GM23338 (cell line): ENCODE results near the gene TRAF3IP3. TPM values are rescaled to one million over a fixed set of nuclear protein-coding genes. Genes with fewer than 3 reads are reported as not detected.

Source experiments
- ATAC-seq: fragments of 200-7000 bp; cut with Tn5 transposase; 3 replicates; pipeline ENCODE4 v1.9.1; 2020
- DNase-seq: peaks from one replicate; pipeline ENCODE4 v3.0.0-alpha.2; 2015; ENCODE audit warnings: low spot score
- H2AFZ ChIP-seq: fragments of 200-600 bp; sonication (generic); 2 replicates; pipeline ENCODE4 v1.8.0; 2016; ENCODE audit warnings: antibody characterized with exemption, mild to moderate bottlenecking, moderate library complexity
- H3F3A ChIP-seq: fragments of 200-600 bp; sonication (generic); replicated peaks from 2 replicates; pipeline ENCODE4 v1.8.0; 2017; ENCODE audit warnings: antibody characterized with exemption, mixed run types, low read depth
- H3K27ac ChIP-seq: fragments of 200-600 bp; sonication (generic); 2 replicates; pipeline ENCODE4 v1.6.1; 2016; ENCODE audit warnings: low read depth
- H3K27me3 ChIP-seq: fragments of 200-600 bp; sonication (generic); 2 replicates; pipeline ENCODE4 v1.8.0; 2016; ENCODE audit warnings: mild to moderate bottlenecking, mixed run types, moderate library complexity; ENCODE audit not compliant: insufficient read depth
- H3K36me3 ChIP-seq: fragments of 200-600 bp; sonication (generic); 2 replicates; pipeline ENCODE4 v1.8.0; 2016; ENCODE audit warnings: mild to moderate bottlenecking; ENCODE audit not compliant: insufficient read depth
- H3K4me1 ChIP-seq: fragments of 200-600 bp; sonication (generic); 2 replicates; pipeline ENCODE4 v1.8.0; 2016; ENCODE audit warnings: mild to moderate bottlenecking, moderate library complexity; ENCODE audit not compliant: insufficient read depth
- H3K4me2 ChIP-seq: fragments of 200-600 bp; sonication (generic); 2 replicates; pipeline ENCODE4 v1.7.1; 2017; ENCODE audit warnings: mixed run types
- H3K4me3 ChIP-seq: fragments of 200-600 bp; sonication (generic); 2 replicates; pipeline ENCODE4 v1.6.1; 2016; ENCODE audit warnings: mixed run types
- H3K79me2 ChIP-seq: fragments of 200-600 bp; sonication (generic); replicated peaks from 2 replicates; pipeline ENCODE4 v1.8.0; 2017; ENCODE audit warnings: mild to moderate bottlenecking; ENCODE audit not compliant: insufficient read depth
- H3K9me2 ChIP-seq: fragments of 200-600 bp; sonication (generic); 2 replicates; pipeline ENCODE4 v1.8.0; 2017; ENCODE audit not compliant: insufficient read depth
- H4K20me1 ChIP-seq: fragments of 200-600 bp; sonication (generic); replicated peaks from 2 replicates; pipeline ENCODE4 v1.8.0; 2017; ENCODE audit warnings: mild to moderate bottlenecking; ENCODE audit not compliant: insufficient read depth
- H3K27ac Mint-ChIP-seq: 2 replicates; pipeline ENCODE4 v1.8.0; 2020; ENCODE audit warnings: inconsistent platforms, mild to moderate bottlenecking, moderate library complexity, mixed read lengths
- H3K27me3 Mint-ChIP-seq: 3 replicates; pipeline ENCODE4 v1.8.0; 2022; ENCODE audit warnings: low read depth, mild to moderate bottlenecking, moderate library complexity, mixed read lengths, inconsistent platforms; ENCODE audit not compliant: insufficient read depth, poor library complexity
- H3K36me3 Mint-ChIP-seq: 3 replicates; pipeline ENCODE4 v1.8.0; 2021; ENCODE audit warnings: low read depth, mild to moderate bottlenecking, inconsistent platforms, moderate library complexity, mixed read lengths
- H3K4me1 Mint-ChIP-seq: 3 replicates; pipeline ENCODE4 v1.8.0; 2020; ENCODE audit warnings: mild to moderate bottlenecking, inconsistent platforms, mixed read lengths
- H3K4me3 Mint-ChIP-seq: 3 replicates; pipeline ENCODE4 v1.8.0; 2021; ENCODE audit warnings: moderate library complexity, mild to moderate bottlenecking, inconsistent platforms, mixed read lengths
- H3K9me3 Mint-ChIP-seq: 3 replicates; pipeline ENCODE4 v1.8.0; 2020; ENCODE audit warnings: moderate library complexity, mild to moderate bottlenecking, inconsistent platforms, mixed read lengths
- CREB1 ChIP-seq: fragments of 250-450 bp; sonication (Bioruptor Pico); IDR thresholded peaks from 2 replicates; pipeline ENCODE4 v1.5.0; 2020; ENCODE audit warnings: low read depth, mild to moderate bottlenecking, moderate library complexity
- EZH2phosphoT487 ChIP-seq: fragments of 200-600 bp; sonication (generic); IDR thresholded peaks from one replicate; pipeline ENCODE4 v1.8.1; 2018; ENCODE audit warnings: antibody characterized with exemption; ENCODE audit not compliant: unreplicated experiment
- JUNB ChIP-seq: IDR thresholded peaks from one replicate; pipeline ENCODE4 v1.6.1; 2016; ENCODE audit warnings: antibody characterized with exemption; ENCODE audit not compliant: unreplicated experiment
- POLR2AphosphoS5 ChIP-seq: IDR thresholded peaks from 2 replicates; pipeline ENCODE4 v1.6.1; 2016; ENCODE audit warnings: antibody characterized with exemption, low read depth
- STAT1 ChIP-seq: IDR thresholded peaks from one replicate; pipeline ENCODE4 v1.6.1; 2016; ENCODE audit warnings: antibody characterized with exemption; ENCODE audit not compliant: unreplicated experiment
- ZNF114 ChIP-seq: fragments of 250-450 bp; sonication (Bioruptor Pico); IDR thresholded peaks from 2 replicates; pipeline ENCODE4 v1.5.0; 2020; ENCODE audit warnings: mild to moderate bottlenecking, moderate library complexity
- polyA plus RNA-seq: library from polyadenylated mRNA; unstranded; fragments of >200 nt; fragmentation: Nextera tagmentation; extraction: Ambion mirVana; gene quantifications from 2 replicates; pipeline ENCODE4 v1.2.1, GENCODE V29; 2016
- total RNA-seq: library from RNA; depleted of rRNA; stranded (reverse); fragments of >200 nt; shearing (Covaris generic); gene quantifications from 2 replicates; pipeline ENCODE4 v1.2.3, GENCODE V29; 2014
- TF ChIP-seq, protein P1 (sequence below): fragments of 250-450 bp; sonication (Bioruptor Pico); IDR thresholded peaks from 2 replicates; pipeline ENCODE4 v1.5.0; 2020; ENCODE audit warnings: mild to moderate bottlenecking, moderate library complexity
- TF ChIP-seq, protein P2 (sequence below): IDR thresholded peaks from one replicate; pipeline ENCODE4 v1.6.1; 2018; ENCODE audit warnings: antibody characterized with exemption; ENCODE audit not compliant: unreplicated experiment
- TF ChIP-seq, protein P3 (sequence below), 2 experiments: fragments of 200-600 bp in 1 of 2; sonication (generic) in 1 of 2; conservative IDR thresholded peaks; 2 replicates each; pipeline versions ENCODE4 v1.5.1 to v1.6.1; 2016 to 2017; ENCODE audit warnings: antibody characterized with exemption in 2 of 2, low read depth in 2 of 2, mild to moderate bottlenecking in 2 of 2, moderate library complexity in 1 of 2

TRAF3IP3 gene
- total and polyA plus RNA-seq, 2 experiments from 2014 or later = not detected

DNA sequence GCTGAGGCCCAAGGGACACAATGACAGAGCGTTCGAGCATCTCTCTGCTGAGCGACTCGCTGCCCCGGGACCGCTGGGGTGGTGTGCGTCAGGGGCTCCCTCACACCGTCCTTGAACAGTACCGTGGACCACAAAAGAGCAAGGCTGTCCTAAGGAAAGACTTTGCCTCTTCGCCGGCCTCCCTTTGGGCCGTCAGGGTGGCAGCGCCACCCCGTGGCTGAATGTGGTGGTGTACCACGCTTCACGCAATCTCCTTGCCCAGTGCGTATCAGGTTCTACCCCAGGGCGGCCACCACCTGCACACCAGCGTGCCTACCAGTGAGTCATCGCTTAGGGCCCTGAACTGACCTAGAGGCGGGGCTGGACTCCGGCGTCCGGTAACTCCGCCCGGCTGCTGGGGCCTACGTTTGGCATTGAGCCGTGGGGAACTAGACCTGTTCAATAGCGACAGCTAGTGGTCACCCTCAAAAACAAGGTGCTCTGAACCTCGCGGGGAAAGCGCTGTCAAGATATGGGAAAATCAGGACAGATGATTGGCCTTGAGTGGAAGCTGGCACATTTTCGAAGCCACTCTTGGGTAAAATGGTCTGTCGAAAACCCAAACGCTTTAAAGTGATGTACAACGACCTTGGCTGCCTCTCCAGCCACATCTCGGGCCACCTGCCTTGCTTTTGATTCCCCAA, 8.1 kb upstream of the TRAF3IP3 start:
- peak overlapping the region; percentile 59 for H3K4me3 Mint-ChIP-seq
- Histone ChIP-seq H3K4me2 (peak overlapping the region; percentile 72), H2AFZ (peak overlapping the region; percentile 96)

More for the DNA sequence above, 8.1 kb upstream of the TRAF3IP3 start:
- Histone ChIP-seq H3F3A (no peaks in the 10 kb centered on the region), H3K4me1 (peaks cover 4% of the 10 kb centered on the region; the same call in 1 of the 2 replicates), H3K27ac (no peak overlapping the region), H3K36me3 (no peaks in the 10 kb centered on the region), H3K9me2 (no peaks in the 10 kb centered on the region), H3K4me3 (peak overlapping the region; percentile 48), H3K27me3 (peaks cover 25% of the 10 kb centered on the region), H3K79me2 (no peaks in the 10 kb centered on the region), H4K20me1 (no peaks in the 10 kb centered on the region)
- H3K36me3 Mint-ChIP-seq = no peaks in the 10 kb centered on the region
- no peaks in the 10 kb centered on the region for H3K9me3 Mint-ChIP-seq
- DNase-seq = peak; percentile 98
- peak; percentile 99 for ATAC-seq
- TF ChIP-seq ZNF114 (CRISPR knock-in tag) = no peak
- no peak for TF ChIP-seq JUNB
- TF ChIP-seq, protein P1, sequence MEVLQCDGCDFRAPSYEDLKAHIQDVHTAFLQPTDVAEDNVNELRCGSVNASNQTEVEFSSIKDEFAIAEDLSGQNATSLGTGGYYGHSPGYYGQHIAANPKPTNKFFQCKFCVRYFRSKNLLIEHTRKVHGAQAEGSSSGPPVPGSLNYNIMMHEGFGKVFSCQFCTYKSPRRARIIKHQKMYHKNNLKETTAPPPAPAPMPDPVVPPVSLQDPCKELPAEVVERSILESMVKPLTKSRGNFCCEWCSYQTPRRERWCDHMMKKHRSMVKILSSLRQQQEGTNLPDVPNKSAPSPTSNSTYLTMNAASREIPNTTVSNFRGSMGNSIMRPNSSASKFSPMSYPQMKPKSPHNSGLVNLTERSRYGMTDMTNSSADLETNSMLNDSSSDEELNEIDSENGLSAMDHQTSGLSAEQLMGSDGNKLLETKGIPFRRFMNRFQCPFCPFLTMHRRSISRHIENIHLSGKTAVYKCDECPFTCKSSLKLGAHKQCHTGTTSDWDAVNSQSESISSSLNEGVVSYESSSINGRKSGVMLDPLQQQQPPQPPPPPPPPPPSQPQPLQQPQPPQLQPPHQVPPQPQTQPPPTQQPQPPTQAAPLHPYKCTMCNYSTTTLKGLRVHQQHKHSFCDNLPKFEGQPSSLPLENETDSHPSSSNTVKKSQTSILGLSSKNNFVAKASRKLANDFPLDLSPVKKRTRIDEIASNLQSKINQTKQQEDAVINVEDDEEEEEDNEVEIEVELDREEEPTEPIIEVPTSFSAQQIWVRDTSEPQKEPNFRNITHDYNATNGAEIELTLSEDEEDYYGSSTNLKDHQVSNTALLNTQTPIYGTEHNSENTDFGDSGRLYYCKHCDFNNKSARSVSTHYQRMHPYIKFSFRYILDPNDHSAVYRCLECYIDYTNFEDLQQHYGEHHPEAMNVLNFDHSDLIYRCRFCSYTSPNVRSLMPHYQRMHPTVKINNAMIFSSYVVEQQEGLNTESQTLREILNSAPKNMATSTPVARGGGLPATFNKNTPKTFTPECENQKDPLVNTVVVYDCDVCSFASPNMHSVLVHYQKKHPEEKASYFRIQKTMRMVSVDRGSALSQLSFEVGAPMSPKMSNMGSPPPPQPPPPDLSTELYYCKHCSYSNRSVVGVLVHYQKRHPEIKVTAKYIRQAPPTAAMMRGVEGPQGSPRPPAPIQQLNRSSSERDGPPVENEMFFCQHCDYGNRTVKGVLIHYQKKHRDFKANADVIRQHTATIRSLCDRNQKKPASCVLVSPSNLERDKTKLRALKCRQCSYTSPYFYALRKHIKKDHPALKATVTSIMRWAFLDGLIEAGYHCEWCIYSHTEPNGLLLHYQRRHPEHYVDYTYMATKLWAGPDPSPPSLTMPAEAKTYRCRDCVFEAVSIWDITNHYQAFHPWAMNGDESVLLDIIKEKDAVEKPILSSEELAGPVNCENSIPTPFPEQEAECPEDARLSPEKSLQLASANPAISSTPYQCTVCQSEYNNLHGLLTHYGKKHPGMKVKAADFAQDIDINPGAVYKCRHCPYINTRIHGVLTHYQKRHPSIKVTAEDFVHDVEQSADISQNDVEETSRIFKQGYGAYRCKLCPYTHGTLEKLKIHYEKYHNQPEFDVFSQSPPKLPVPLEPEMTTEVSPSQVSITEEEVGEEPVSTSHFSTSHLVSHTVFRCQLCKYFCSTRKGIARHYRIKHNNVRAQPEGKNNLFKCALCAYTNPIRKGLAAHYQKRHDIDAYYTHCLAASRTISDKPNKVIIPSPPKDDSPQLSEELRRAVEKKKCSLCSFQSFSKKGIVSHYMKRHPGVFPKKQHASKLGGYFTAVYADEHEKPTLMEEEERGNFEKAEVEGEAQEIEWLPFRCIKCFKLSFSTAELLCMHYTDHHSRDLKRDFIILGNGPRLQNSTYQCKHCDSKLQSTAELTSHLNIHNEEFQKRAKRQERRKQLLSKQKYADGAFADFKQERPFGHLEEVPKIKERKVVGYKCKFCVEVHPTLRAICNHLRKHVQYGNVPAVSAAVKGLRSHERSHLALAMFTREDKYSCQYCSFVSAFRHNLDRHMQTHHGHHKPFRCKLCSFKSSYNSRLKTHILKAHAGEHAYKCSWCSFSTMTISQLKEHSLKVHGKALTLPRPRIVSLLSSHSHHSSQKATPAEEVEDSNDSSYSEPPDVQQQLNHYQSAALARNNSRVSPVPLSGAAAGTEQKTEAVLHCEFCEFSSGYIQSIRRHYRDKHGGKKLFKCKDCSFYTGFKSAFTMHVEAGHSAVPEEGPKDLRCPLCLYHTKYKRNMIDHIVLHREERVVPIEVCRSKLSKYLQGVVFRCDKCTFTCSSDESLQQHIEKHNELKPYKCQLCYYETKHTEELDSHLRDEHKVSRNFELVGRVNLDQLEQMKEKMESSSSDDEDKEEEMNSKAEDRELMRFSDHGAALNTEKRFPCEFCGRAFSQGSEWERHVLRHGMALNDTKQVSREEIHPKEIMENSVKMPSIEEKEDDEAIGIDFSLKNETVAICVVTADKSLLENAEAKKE = no peak; the same call in 1 of the 2 replicates
- TF ChIP-seq, protein P2, sequence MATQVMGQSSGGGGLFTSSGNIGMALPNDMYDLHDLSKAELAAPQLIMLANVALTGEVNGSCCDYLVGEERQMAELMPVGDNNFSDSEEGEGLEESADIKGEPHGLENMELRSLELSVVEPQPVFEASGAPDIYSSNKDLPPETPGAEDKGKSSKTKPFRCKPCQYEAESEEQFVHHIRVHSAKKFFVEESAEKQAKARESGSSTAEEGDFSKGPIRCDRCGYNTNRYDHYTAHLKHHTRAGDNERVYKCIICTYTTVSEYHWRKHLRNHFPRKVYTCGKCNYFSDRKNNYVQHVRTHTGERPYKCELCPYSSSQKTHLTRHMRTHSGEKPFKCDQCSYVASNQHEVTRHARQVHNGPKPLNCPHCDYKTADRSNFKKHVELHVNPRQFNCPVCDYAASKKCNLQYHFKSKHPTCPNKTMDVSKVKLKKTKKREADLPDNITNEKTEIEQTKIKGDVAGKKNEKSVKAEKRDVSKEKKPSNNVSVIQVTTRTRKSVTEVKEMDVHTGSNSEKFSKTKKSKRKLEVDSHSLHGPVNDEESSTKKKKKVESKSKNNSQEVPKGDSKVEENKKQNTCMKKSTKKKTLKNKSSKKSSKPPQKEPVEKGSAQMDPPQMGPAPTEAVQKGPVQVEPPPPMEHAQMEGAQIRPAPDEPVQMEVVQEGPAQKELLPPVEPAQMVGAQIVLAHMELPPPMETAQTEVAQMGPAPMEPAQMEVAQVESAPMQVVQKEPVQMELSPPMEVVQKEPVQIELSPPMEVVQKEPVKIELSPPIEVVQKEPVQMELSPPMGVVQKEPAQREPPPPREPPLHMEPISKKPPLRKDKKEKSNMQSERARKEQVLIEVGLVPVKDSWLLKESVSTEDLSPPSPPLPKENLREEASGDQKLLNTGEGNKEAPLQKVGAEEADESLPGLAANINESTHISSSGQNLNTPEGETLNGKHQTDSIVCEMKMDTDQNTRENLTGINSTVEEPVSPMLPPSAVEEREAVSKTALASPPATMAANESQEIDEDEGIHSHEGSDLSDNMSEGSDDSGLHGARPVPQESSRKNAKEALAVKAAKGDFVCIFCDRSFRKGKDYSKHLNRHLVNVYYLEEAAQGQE = no peak
- 0 out of 2 replicates have a peak, but pooled peaks have one; percentile 40 for TF ChIP-seq POLR2AphosphoS5
- TF ChIP-seq CREB1 (CRISPR knock-in tag) = peak; percentile 83
- TF ChIP-seq STAT1 = no peak
- TF ChIP-seq, protein P3, sequence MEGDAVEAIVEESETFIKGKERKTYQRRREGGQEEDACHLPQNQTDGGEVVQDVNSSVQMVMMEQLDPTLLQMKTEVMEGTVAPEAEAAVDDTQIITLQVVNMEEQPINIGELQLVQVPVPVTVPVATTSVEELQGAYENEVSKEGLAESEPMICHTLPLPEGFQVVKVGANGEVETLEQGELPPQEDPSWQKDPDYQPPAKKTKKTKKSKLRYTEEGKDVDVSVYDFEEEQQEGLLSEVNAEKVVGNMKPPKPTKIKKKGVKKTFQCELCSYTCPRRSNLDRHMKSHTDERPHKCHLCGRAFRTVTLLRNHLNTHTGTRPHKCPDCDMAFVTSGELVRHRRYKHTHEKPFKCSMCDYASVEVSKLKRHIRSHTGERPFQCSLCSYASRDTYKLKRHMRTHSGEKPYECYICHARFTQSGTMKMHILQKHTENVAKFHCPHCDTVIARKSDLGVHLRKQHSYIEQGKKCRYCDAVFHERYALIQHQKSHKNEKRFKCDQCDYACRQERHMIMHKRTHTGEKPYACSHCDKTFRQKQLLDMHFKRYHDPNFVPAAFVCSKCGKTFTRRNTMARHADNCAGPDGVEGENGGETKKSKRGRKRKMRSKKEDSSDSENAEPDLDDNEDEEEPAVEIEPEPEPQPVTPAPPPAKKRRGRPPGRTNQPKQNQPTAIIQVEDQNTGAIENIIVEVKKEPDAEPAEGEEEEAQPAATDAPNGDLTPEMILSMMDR (conservative IDR thresholded peaks at IDR 0.05; ENCODE audit: low read depth in 2 of 2) = peak; percentile 70 to 87
- no peak for TF ChIP-seq EZH2phosphoT487
- peaks cover 1% of the 10 kb centered on the region for H3K27me3 Mint-ChIP-seq
- no peak overlapping the region for H3K27ac Mint-ChIP-seq
- H3K4me1 Mint-ChIP-seq = peaks cover 10% of the 10 kb centered on the region
